HepG2 (cell line): ENCODE data around the gene CATSPERD. TPM values are rescaled to one million over a fixed set of nuclear protein-coding genes. Genes with fewer than 3 reads are reported as not detected.

Experiments used
- ATAC-seq: fragments of 200-7000 bp; cut with Tn5 transposase; 3 replicates; pipeline ENCODE4 v1.9.1; 2020; ENCODE audit warnings: mild to moderate bottlenecking, moderate library complexity
- BruUV-seq: library from RNA; stranded (reverse); fragments of 400-500 nt; replicated peaks from 2 replicates; lab custom pipeline; 2021; lab: Mats Ljungman, UMichigan
- CTCF ChIA-PET: fragments of 300-600 bp; formaldehyde crosslinking; extraction: SDS; loops from one replicate; lab custom pipeline; 2021; ENCODE audit warnings: low total read pairs, inconsistent platforms, low intra/inter-chr PET ratio; lab: Yijun Ruan, JAX
- POLR2A ChIA-PET: fragments of 350-600 bp; sonication (Branson Sonifier 250); formaldehyde crosslinking; loops from one replicate; lab custom pipeline; 2020; ENCODE audit warnings: antibody characterized with exemption, inconsistent platforms; lab: Yijun Ruan, JAX
- DNase-seq: peaks from one replicate; pipeline ENCODE4 v3.0.0-alpha.2; 2015; ENCODE audit warnings: low spot score
- FAIRE-seq: peaks from 3 replicates; lab custom pipeline; 2011; peaks lifted over from hg19 to GRCh38; lab: Jason Lieb, UNC
- H2AFZ ChIP-seq: one replicate; pipeline ENCODE4 v1.6.1; 2011; ENCODE audit warnings: low read length, inconsistent platforms
- H3K27ac ChIP-seq: fragments of 300-600 bp; 3 replicates; pipeline ENCODE4 v1.8.0; 2011; ENCODE audit warnings: mixed run types, mild to moderate bottlenecking, mixed read lengths, low read length, inconsistent platforms; ENCODE audit not compliant: insufficient read depth; ENCODE audit errors: extremely low read length
- H3K27me3 ChIP-seq, 2 experiments: fragments of 200-600 bp in 1 of 2; 2 replicates in 1 of 2; 3 replicates in 1 of 2; pipeline versions ENCODE4 v1.6.0 to v1.8.0; 2011; ENCODE audit warnings: low read length in 2 of 2, mild to moderate bottlenecking in 2 of 2, moderate library complexity in 2 of 2, inconsistent platforms in 1 of 2; ENCODE audit not compliant: insufficient read depth in 2 of 2, control insufficient read depth in 1 of 2
- H3K36me3 ChIP-seq, 2 experiments: fragments of 200-600 bp in 1 of 2; replicated peaks in 1 of 2; 2 replicates in 1 of 2; 3 replicates in 1 of 2; pipeline versions ENCODE4 v1.5.1 to v1.8.0; 2011; ENCODE audit warnings: low read length in 2 of 2, inconsistent platforms in 1 of 2; ENCODE audit not compliant: insufficient read depth in 2 of 2, control insufficient read depth in 1 of 2
- H3K4me1 ChIP-seq: 2 replicates; pipeline ENCODE4 v1.5.1; 2012; ENCODE audit warnings: low read length, inconsistent platforms; ENCODE audit not compliant: insufficient read depth
- H3K4me2 ChIP-seq: 2 replicates; pipeline ENCODE4 v1.6.0; 2011; ENCODE audit warnings: low read depth, low read length, inconsistent platforms
- H3K4me3 ChIP-seq, 3 experiments: fragments of 200-600 bp in 1 of 3; sonication (generic), shearing (Covaris generic) in 1 of 3; replicated peaks in 1 of 3; 2 replicates each; pipeline ENCODE4 v1.5.1; 2011 to 2016; ENCODE audit warnings: low read length in 3 of 3, inconsistent platforms in 2 of 3, low read depth in 2 of 3, mild to moderate bottlenecking in 2 of 3, control low read depth in 1 of 3, mixed read lengths in 1 of 3; ENCODE audit not compliant: insufficient read depth in 1 of 3
- H3K79me2 ChIP-seq: one replicate; pipeline ENCODE4 v1.6.1; 2011; ENCODE audit warnings: low read length, inconsistent platforms; ENCODE audit not compliant: insufficient read depth
- H3K9ac ChIP-seq: 2 replicates; pipeline ENCODE4 v1.6.0; 2011; ENCODE audit warnings: mild to moderate bottlenecking, low read depth, low read length, inconsistent platforms; ENCODE audit not compliant: insufficient read depth
- H3K9me3 ChIP-seq: 2 replicates; pipeline ENCODE4 v1.5.1; 2012; ENCODE audit warnings: mild to moderate bottlenecking, low read length
- H4K20me1 ChIP-seq: 2 replicates; pipeline ENCODE4 v1.6.0; 2011; ENCODE audit warnings: inconsistent platforms, mild to moderate bottlenecking, low read length, moderate library complexity; ENCODE audit not compliant: insufficient read depth
- HNF4A ChIP-seq: sonication (generic); formaldehyde crosslinking; IDR thresholded peaks from 2 replicates; pipeline ENCODE4 v1.4.0; 2020; ENCODE audit warnings: missing genetic modification reagents
- ISL2 ChIP-seq: sonication (generic); formaldehyde crosslinking; IDR thresholded peaks from 2 replicates; pipeline ENCODE4 v1.5.0; 2020; ENCODE audit warnings: missing genetic modification reagents
- PRPF4 ChIP-seq: fragments of 200-400 bp; formaldehyde crosslinking; IDR thresholded peaks from 2 replicates; pipeline ENCODE4 v1.6.1; 2016; ENCODE audit warnings: low read length, low read depth; ENCODE audit not compliant: poor library complexity, severe bottlenecking
- RNF2 ChIP-seq: fragments of 450-650 bp; conservative IDR thresholded peaks from 2 replicates; pipeline ENCODE4 v1.6.1; 2016; ENCODE audit warnings: low read depth
- SALL1 ChIP-seq: sonication (generic); formaldehyde crosslinking; IDR thresholded peaks from 2 replicates; pipeline ENCODE4 v1.8.0; 2022; ENCODE audit warnings: mild to moderate bottlenecking, missing genetic modification reagents
- SOX5 ChIP-seq: IDR thresholded peaks from 2 replicates; pipeline ENCODE4 v1.6.1; 2016; ENCODE audit warnings: borderline replicate concordance
- TCF7L2 ChIP-seq: IDR thresholded peaks from 2 replicates; pipeline ENCODE4 v1.6.1; 2011; ENCODE audit warnings: mild to moderate bottlenecking, low read depth, low read length, moderate library complexity
- ZBTB26 ChIP-seq: IDR thresholded peaks from 2 replicates; pipeline ENCODE4 v1.6.1; 2016; ENCODE audit warnings: missing compliant biosample characterization, missing genetic modification reagents, borderline replicate concordance
- ZMYM3 ChIP-seq: sonication (generic); formaldehyde crosslinking; IDR thresholded peaks from 2 replicates; pipeline ENCODE4 v1.5.1; 2020; ENCODE audit warnings: mild to moderate bottlenecking, missing genetic modification reagents
- ZNF460 ChIP-seq: sonication (generic); formaldehyde crosslinking; IDR thresholded peaks from 2 replicates; pipeline ENCODE4 v1.5.1; 2020; ENCODE audit warnings: missing genetic modification reagents, mild to moderate bottlenecking, borderline replicate concordance
- ZNF639 ChIP-seq: conservative IDR thresholded peaks from 2 replicates; pipeline ENCODE4 v1.6.1; 2018; ENCODE audit warnings: missing genetic modification reagents
- WGBS: methylation state at CpG from one replicate; pipeline ENCODE4 v1.1.6; 2017; ENCODE audit warnings: low lambda C conversion rate; 5-methylcytosine and 5-hydroxymethylcytosine counted together
- in situ Hi-C: cut with HindIII; loops from 2 replicates; pipeline ENCODE4 v1.10.0; 2017; ENCODE audit warnings: low pct_unique_long_range_greater_than_20kb; ENCODE audit not compliant: extremely low pct_ligation_motif_present
- intact Hi-C: fragments of 100-400 bp; cut with micrococcal nuclease; formaldehyde crosslinking; loops from one replicate; pipeline ENCODE4 v1.10.0; 2022; ENCODE audit not compliant: unreplicated experiment
- polyA plus RNA-seq, 8 experiments: library from polyadenylated mRNA; depleted of rRNA in 3 of 8; stranded (reverse) in 7 of 8; unstranded in 1 of 8; fragments of >200 nt; fragmentation: Illumina TruSeq in 4 of 8; extraction: Trizol in 4 of 8; gene quantifications; 2 replicates each; pipeline versions ENCODE4 v1.2.1 to v1.2.3, GENCODE V29; 2011 to 2016; ENCODE audit warnings: low read depth in 4 of 8, missing spikeins in 1 of 8, mixed read lengths in 1 of 8; ENCODE audit not compliant: insufficient read depth in 1 of 8
- total RNA-seq, 5 experiments: library from RNA; depleted of rRNA; stranded (reverse); fragments of >200 nt; fragmentation: Illumina TruSeq; extraction: Trizol; gene quantifications; 2 replicates each; pipeline ENCODE4 v1.2.3, GENCODE V29; 2016; ENCODE audit warnings: low read depth in 1 of 5

The CATSPERD gene
- total and polyA plus RNA-seq, 2 of the 13 experiments (the other 11 are each of a cell fraction or from before 2014, with no cell fraction given) = 0.04 TPM; not detected in 1

- ATAC-seq = no peak; the same call in 2 of the 3 replicates
- H3K79me2 ChIP-seq = no peaks in the 10 kb centered on the region
- POLR2A ChIA-PET = no interaction called here
- WGBS = 17% methylated on average over 7 of the region's 7 CpGs
- in situ Hi-C loops = no loop called here
- TF ChIP-seq SOX5 (CRISPR knock-in tag) (no peak), ZBTB26 (peak; percentile 84; the same call in 1 of the 2 replicates), ZNF460 (CRISPR knock-in tag) (peak; percentile 90), SALL1 (peak; percentile 33; the same call in 1 of the 2 replicates), RNF2 (no peak), ZMYM3 (CRISPR knock-in tag) (peak; percentile 54; the same call in 1 of the 2 replicates), PRPF4 (no peak), ISL2 (no peak), HNF4A (CRISPR knock-in tag) (peak; percentile 24; the same call in 1 of the 2 replicates), TCF7L2 (no peak), ZNF639 (no peak)
- TF ChIP-seq, all 625 proteins: peak for 5
- H4K20me1 ChIP-seq = no peaks in the 10 kb centered on the region
- no peak overlapping the region for H3K27ac ChIP-seq
- no peaks in the 10 kb centered on the region for H3K36me3 ChIP-seq
- H3K27me3 ChIP-seq = no peaks in the 10 kb centered on the region
- CTCF ChIA-PET = no interaction called here
- H2AFZ ChIP-seq = no peak overlapping the region
- intact Hi-C loops = no loop called here
- 0 out of 2 replicates have a peak overlapping the region, but pooled peaks have one; percentile 15 for H3K9ac ChIP-seq
- H3K4me2 ChIP-seq = peak overlapping the region; percentile 45; the same call in 1 of the 2 replicates
- no peak for FAIRE-seq
- DNase-seq = peak; percentile 21
- H3K4me3 ChIP-seq = no peak overlapping the region
- H3K9me3 ChIP-seq = no peaks in the 10 kb centered on the region
- H3K4me1 ChIP-seq = peaks cover 13% of the 10 kb centered on the region
- BruUV-seq = no TSS peak
Measured at GRCh38 chr19:5751709-5752108, 31.3 kb downstream of the CATSPERD start.
